Neural cell (in vitro differentiated cells): ENCODE results near the gene RBM27. TPM values are rescaled to one million over a fixed set of nuclear protein-coding genes. Genes with fewer than 3 reads are reported as not detected.

Experiments
- H2AFZ ChIP-seq: fragments of 200-600, 300-800 bp; sonication (generic), shearing (Covaris generic); 2 replicates; pipeline ENCODE4 v1.6.0; 2014; ENCODE audit warnings: low read depth, mild to moderate bottlenecking, antibody characterized with exemption, low read length, moderate library complexity
- H3F3A ChIP-seq: fragments of 200-600 bp; shearing (Covaris generic); 2 replicates; pipeline ENCODE4 v1.6.1; 2016; ENCODE audit warnings: mild to moderate bottlenecking, moderate library complexity, mixed read lengths, antibody characterized with exemption, low read length; ENCODE audit not compliant: insufficient read depth, poor library complexity, severe bottlenecking
- H3K27ac ChIP-seq: fragments of 200-600, 300-800 bp; sonication (generic), shearing (Covaris generic); 2 replicates; pipeline ENCODE4 v1.5.1; 2014; ENCODE audit warnings: mild to moderate bottlenecking, low read length, moderate library complexity
- H3K27me3 ChIP-seq: fragments of 300-800, 200-600 bp; sonication (generic), shearing (Covaris generic); 2 replicates; pipeline ENCODE4 v1.6.0; 2014; ENCODE audit warnings: mild to moderate bottlenecking, low read depth, low read length, moderate library complexity; ENCODE audit not compliant: insufficient read depth
- H3K36me3 ChIP-seq: fragments of 300-800, 200-600 bp; sonication (generic), shearing (Covaris generic); 2 replicates; pipeline ENCODE4 v1.5.1; 2014; ENCODE audit warnings: mild to moderate bottlenecking, antibody characterized with exemption, low read length, moderate library complexity; ENCODE audit not compliant: insufficient read depth
- H3K4me2 ChIP-seq: fragments of 300-800, 200-600 bp; sonication (generic), shearing (Covaris generic); 2 replicates; pipeline ENCODE4 v1.6.0; 2014; ENCODE audit warnings: mild to moderate bottlenecking, low read length
- H3K4me3 ChIP-seq: fragments of 300-800, 200-600 bp; sonication (generic), shearing (Covaris generic); 2 replicates; pipeline ENCODE4 v1.5.1; 2014; ENCODE audit warnings: mild to moderate bottlenecking, low read length, moderate library complexity
- H3K79me2 ChIP-seq: fragments of 200-600 bp; shearing (Covaris generic); replicated peaks from 2 replicates; pipeline ENCODE4 v1.6.0; 2014; ENCODE audit warnings: mild to moderate bottlenecking, low read length, moderate library complexity; ENCODE audit not compliant: insufficient read depth
- H3K9ac ChIP-seq: fragments of 300-800, 200-600 bp; sonication (generic), shearing (Covaris generic); 2 replicates; pipeline ENCODE4 v1.6.1; 2016; ENCODE audit warnings: mild to moderate bottlenecking, low read length, mixed read lengths
- H3K9me2 ChIP-seq: fragments of 200-600 bp; shearing (Covaris generic); 2 replicates; pipeline ENCODE4 v1.6.1; 2016; ENCODE audit warnings: mild to moderate bottlenecking, low read length, mixed read lengths; ENCODE audit not compliant: insufficient read depth
- H3K9me3 ChIP-seq: fragments of 200-600, 300-800 bp; sonication (generic), shearing (Covaris generic); 2 replicates; pipeline ENCODE4 v1.6.1; 2016; ENCODE audit warnings: mild to moderate bottlenecking, mixed run types, low read length, moderate library complexity, mixed read lengths
- H4K20me1 ChIP-seq: fragments of 200-600 bp; shearing (Covaris generic); 2 replicates; pipeline ENCODE4 v1.6.1; 2016; ENCODE audit warnings: mild to moderate bottlenecking, mixed run types; ENCODE audit not compliant: insufficient read depth
- EP300 ChIP-seq: fragments of 450-650 bp; conservative IDR thresholded peaks from 2 replicates; pipeline ENCODE4 v1.6.1; 2014; ENCODE audit warnings: antibody characterized with exemption, mild to moderate bottlenecking, moderate library complexity; ENCODE audit not compliant: poor library complexity, severe bottlenecking
- EZH2 ChIP-seq: fragments of 200-600, 300-800 bp; shearing (Covaris generic), sonication (generic); IDR thresholded peaks from 2 replicates; pipeline ENCODE4 v1.6.1; 2014; ENCODE audit warnings: antibody characterized with exemption, low read length, borderline replicate concordance, mild to moderate bottlenecking; ENCODE audit not compliant: insufficient read depth, poor library complexity, severe bottlenecking
- MXI1 ChIP-seq: fragments of 450-650 bp; conservative IDR thresholded peaks from 2 replicates; pipeline ENCODE4 v1.6.1; 2014; ENCODE audit warnings: antibody characterized with exemption, mild to moderate bottlenecking; ENCODE audit not compliant: poor library complexity, severe bottlenecking
- POLR2AphosphoS5 ChIP-seq: IDR thresholded peaks from 2 replicates; pipeline ENCODE4 v1.6.1; 2012
- RAD21 ChIP-seq: fragments of 450-650 bp; conservative IDR thresholded peaks from 2 replicates; pipeline ENCODE4 v1.6.1; 2014; ENCODE audit warnings: antibody characterized with exemption, mild to moderate bottlenecking, moderate library complexity
- SMC3 ChIP-seq: fragments of 450-650 bp; conservative IDR thresholded peaks from 2 replicates; pipeline ENCODE4 v1.6.1; 2014; ENCODE audit warnings: antibody characterized with exemption, mild to moderate bottlenecking, moderate library complexity; ENCODE audit not compliant: poor library complexity
- TAF1 ChIP-seq: IDR thresholded peaks from 2 replicates; pipeline ENCODE4 v1.6.1; 2012; ENCODE audit warnings: low read depth
- polyA plus RNA-seq: library from polyadenylated mRNA; depleted of rRNA; stranded (reverse); fragments of >200 nt; gene quantifications from 2 replicates; pipeline ENCODE4 v1.2.3, GENCODE V29; 2014
- TF ChIP-seq, protein P1 (sequence below): IDR thresholded peaks from 2 replicates; pipeline ENCODE4 v1.6.1; 2012; ENCODE audit warnings: borderline replicate concordance
- TF ChIP-seq, protein P2 (sequence below): fragments of 450-650 bp; IDR thresholded peaks from 2 replicates; pipeline ENCODE4 v1.5.1; 2014; ENCODE audit warnings: antibody characterized with exemption, mild to moderate bottlenecking, moderate library complexity; ENCODE audit not compliant: poor library complexity, severe bottlenecking

RBM27 gene
- polyA plus RNA-seq, 1 donor from 2014 or later, result 23.2 TPM

GRCh38 chr5:146219243-146219642 is 15.8 kb downstream of the RBM27 start:
- Histone ChIP-seq H3K4me3 (no peak overlapping the region), H2AFZ (no peak overlapping the region), H3K27me3 (no peaks in the 10 kb centered on the region), H3K9ac (no peak overlapping the region), H3K9me2 (no peaks in the 10 kb centered on the region), H3K4me2 (no peak overlapping the region), H3K36me3 (no peaks in the 10 kb centered on the region), H3F3A (no peaks in the 10 kb centered on the region), H4K20me1 (no peaks in the 10 kb centered on the region), H3K9me3 (no peaks in the 10 kb centered on the region), H3K79me2 (peaks cover 21% of the 10 kb centered on the region), H3K27ac (no peak overlapping the region)
- no peak for TF ChIP-seq SMC3
- TF ChIP-seq, protein P1, sequence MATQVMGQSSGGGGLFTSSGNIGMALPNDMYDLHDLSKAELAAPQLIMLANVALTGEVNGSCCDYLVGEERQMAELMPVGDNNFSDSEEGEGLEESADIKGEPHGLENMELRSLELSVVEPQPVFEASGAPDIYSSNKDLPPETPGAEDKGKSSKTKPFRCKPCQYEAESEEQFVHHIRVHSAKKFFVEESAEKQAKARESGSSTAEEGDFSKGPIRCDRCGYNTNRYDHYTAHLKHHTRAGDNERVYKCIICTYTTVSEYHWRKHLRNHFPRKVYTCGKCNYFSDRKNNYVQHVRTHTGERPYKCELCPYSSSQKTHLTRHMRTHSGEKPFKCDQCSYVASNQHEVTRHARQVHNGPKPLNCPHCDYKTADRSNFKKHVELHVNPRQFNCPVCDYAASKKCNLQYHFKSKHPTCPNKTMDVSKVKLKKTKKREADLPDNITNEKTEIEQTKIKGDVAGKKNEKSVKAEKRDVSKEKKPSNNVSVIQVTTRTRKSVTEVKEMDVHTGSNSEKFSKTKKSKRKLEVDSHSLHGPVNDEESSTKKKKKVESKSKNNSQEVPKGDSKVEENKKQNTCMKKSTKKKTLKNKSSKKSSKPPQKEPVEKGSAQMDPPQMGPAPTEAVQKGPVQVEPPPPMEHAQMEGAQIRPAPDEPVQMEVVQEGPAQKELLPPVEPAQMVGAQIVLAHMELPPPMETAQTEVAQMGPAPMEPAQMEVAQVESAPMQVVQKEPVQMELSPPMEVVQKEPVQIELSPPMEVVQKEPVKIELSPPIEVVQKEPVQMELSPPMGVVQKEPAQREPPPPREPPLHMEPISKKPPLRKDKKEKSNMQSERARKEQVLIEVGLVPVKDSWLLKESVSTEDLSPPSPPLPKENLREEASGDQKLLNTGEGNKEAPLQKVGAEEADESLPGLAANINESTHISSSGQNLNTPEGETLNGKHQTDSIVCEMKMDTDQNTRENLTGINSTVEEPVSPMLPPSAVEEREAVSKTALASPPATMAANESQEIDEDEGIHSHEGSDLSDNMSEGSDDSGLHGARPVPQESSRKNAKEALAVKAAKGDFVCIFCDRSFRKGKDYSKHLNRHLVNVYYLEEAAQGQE, result no peak
- no peak for TF ChIP-seq EZH2
- no peak for TF ChIP-seq EP300
- no peak for TF ChIP-seq RAD21
- no peak for TF ChIP-seq TAF1
- TF ChIP-seq, protein P2, sequence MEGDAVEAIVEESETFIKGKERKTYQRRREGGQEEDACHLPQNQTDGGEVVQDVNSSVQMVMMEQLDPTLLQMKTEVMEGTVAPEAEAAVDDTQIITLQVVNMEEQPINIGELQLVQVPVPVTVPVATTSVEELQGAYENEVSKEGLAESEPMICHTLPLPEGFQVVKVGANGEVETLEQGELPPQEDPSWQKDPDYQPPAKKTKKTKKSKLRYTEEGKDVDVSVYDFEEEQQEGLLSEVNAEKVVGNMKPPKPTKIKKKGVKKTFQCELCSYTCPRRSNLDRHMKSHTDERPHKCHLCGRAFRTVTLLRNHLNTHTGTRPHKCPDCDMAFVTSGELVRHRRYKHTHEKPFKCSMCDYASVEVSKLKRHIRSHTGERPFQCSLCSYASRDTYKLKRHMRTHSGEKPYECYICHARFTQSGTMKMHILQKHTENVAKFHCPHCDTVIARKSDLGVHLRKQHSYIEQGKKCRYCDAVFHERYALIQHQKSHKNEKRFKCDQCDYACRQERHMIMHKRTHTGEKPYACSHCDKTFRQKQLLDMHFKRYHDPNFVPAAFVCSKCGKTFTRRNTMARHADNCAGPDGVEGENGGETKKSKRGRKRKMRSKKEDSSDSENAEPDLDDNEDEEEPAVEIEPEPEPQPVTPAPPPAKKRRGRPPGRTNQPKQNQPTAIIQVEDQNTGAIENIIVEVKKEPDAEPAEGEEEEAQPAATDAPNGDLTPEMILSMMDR, result no peak
- TF ChIP-seq MXI1, result no peak
- no peak for TF ChIP-seq POLR2AphosphoS5

- peaks cover 12% of the 10 kb centered on the region for H3K79me2 ChIP-seq
- H2AFZ ChIP-seq, result no peak overlapping the region
- H3K4me3 ChIP-seq, result no peak overlapping the region
- H3K9ac ChIP-seq, result no peak overlapping the region
- no peaks in the 10 kb centered on the region for H3K9me2 ChIP-seq
- TF ChIP-seq EP300, result no peak
- TF ChIP-seq, protein P1, result no peak
- TF ChIP-seq SMC3, result no peak
- TF ChIP-seq TAF1, result no peak
- no peaks in the 10 kb centered on the region for H3K27me3 ChIP-seq
- H3K9me3 ChIP-seq, result no peaks in the 10 kb centered on the region
- no peak overlapping the region for H3K27ac ChIP-seq
- no peaks in the 10 kb centered on the region for H4K20me1 ChIP-seq
- H3K4me2 ChIP-seq, result no peak overlapping the region
- H3F3A ChIP-seq, result no peaks in the 10 kb centered on the region
- H3K36me3 ChIP-seq, result no peaks in the 10 kb centered on the region
Measured at GRCh38 chr5:146221234-146221633, 17.8 kb downstream of the RBM27 start.
